Loucy (cell line): ENCODE results near the gene TSSK1B.

Experiments used
- EZH2phosphoT487 ChIP-seq: fragments of 200-600 bp; IDR thresholded peaks from 2 replicates; pipeline ENCODE4 v1.6.1; 2018; ENCODE audit warnings: antibody characterized with exemption, mild to moderate bottlenecking, moderate library complexity, borderline replicate concordance
- TF ChIP-seq, protein P1 (sequence below): fragments of 200-600 bp; sonication (generic); conservative IDR thresholded peaks from 2 replicates; pipeline ENCODE4 v1.5.1; 2014; ENCODE audit warnings: mild to moderate bottlenecking, antibody characterized with exemption, low read length

- TF ChIP-seq, protein P1, sequence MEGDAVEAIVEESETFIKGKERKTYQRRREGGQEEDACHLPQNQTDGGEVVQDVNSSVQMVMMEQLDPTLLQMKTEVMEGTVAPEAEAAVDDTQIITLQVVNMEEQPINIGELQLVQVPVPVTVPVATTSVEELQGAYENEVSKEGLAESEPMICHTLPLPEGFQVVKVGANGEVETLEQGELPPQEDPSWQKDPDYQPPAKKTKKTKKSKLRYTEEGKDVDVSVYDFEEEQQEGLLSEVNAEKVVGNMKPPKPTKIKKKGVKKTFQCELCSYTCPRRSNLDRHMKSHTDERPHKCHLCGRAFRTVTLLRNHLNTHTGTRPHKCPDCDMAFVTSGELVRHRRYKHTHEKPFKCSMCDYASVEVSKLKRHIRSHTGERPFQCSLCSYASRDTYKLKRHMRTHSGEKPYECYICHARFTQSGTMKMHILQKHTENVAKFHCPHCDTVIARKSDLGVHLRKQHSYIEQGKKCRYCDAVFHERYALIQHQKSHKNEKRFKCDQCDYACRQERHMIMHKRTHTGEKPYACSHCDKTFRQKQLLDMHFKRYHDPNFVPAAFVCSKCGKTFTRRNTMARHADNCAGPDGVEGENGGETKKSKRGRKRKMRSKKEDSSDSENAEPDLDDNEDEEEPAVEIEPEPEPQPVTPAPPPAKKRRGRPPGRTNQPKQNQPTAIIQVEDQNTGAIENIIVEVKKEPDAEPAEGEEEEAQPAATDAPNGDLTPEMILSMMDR, result no peak
- TF ChIP-seq EZH2phosphoT487, result no peak
Measured at GRCh38 chr5:113434889-113435288, at the start of gene TSSK1B.
